Activated naive CD4-positive, alpha-beta T cell treated with Interleukin-2 at 50 U/mL for 16 hours (primary cell): ENCODE results near the gene COL21A1.
"Not testable (repeated sequence)": the region's sequence is repeated elsewhere in the genome, so short reads cannot be mapped to it uniquely, and the experiment has no call there.

Experiments
- DNase-seq: peaks from one replicate; pipeline ENCODE4 v3.0.0-alpha.2; 2020

Gene COL21A1

DNA sequence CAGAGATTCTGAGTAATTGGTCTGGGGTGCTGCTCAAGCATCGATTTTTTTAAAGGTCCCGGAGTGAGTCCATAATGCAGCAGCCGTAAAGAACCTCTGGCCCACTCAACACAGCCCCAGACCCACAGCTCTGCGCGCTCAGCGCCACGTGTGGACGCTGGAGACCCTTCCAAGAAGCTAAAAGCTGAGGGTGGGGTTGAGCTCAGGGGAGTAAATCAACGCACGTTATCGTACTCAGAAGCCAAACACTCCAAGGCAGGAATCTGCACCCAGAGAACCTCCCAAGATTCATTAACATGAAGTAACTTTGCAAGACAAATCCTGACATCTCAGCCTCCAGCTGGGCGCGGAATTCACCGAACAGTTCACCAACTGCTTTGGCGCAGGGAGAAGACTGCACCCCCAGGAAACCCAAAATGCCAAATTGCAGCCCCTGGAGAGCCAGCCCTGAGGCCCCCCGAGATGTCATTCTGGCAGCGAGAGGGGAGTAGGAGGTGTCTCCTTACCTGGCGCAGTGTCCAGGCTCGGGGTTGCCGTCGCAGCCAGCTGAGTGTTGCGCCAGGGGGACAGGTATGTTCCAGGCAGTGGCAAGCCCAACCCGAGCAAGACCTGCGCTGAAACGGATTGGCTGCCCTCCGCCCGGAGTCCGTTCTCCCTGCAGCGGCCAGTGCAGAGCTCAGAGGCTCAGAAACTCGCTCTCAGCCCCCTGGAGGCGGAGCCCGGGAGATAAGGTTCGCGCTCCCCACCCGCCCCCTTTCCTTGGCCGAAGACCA, at the start of gene COL21A1:
TSS of gene COL21A1 (minus strand) at position 700 of the 773 bp plus-strand sequence. CDS start 64,962 bp downstream, outside the sequence.
- DNase-seq: no peak

DNA sequence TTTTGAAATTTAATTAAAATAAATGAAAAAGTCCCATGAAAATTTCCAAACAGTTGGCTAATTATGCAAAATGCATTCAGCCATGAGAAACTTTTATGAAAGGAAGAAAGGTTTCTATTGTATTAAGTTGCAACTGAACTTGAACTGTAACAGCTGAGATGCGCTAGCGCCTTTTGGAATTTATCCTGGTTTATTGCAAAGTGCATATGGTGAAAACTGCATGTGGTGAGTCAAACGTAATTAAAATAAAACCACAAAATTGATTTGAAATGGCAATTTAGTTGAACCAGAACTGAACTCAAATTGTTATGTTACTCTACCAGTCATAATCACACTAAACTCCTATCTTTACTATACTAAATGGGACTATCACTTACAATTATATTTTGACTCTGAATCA, 46.4 kb upstream of the COL21A1 start:
- no peak for DNase-seq

DNA sequence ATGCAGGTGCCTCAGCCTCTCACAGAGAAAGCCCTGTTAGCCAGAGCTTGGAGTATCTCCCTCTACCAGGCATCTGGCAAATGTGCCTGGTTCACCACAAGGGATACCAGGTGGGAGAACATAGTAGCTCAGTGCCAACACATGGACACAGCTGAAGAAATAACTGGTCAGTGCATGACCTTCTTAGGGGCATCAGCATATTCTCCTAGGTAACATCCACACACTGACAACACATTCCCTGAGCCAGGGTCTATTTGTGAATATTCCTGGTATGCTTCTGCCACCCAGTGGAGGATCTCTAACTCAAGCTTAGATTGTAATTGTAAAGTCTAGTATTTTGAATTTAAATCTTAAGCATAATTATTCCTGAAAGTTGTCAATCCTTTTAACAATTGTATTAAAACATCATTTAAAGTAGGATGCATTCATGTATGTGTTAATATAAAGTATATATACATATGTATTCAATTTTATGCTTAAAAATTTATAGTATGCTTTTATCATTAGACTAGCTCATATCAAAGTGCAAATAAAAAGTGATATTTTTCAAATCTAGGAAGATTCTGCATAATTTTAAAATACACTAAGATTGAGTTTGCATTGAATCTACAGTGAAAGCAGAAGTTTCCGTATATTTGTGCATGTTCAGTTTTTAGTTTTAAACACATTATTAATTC, 45.3 kb upstream of the COL21A1 start:
- no peak for DNase-seq

DNA sequence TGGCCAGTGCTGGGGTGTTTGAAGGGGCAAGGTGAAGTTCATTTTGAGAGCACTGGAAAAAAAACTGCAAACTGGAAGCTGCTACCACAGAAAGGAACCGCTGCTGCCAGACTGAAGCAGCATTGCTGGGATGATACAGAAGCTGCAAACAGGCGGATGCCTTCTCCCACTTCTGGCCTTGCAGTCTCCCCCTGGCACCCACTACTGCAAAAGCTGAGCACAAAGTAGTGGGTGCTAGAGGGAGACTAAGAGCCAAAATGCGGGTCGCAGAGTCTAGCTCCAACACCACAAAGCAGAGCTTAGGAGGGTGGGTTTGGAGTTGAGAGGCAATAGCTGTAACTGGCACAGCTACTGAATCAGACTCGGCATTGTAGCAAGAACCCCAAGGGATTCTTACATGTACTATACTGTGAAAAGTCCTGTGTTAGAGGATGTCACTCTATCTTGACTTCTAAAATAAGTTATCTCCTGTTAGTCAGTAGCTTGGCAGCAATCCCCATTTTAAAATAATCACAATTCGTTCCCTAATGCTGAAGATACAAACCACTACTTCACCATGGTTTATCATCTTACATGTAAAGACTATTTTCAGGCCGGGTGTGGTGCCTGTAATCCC, 44.0 kb upstream of the COL21A1 start:
- DNase-seq: no peak

DNA sequence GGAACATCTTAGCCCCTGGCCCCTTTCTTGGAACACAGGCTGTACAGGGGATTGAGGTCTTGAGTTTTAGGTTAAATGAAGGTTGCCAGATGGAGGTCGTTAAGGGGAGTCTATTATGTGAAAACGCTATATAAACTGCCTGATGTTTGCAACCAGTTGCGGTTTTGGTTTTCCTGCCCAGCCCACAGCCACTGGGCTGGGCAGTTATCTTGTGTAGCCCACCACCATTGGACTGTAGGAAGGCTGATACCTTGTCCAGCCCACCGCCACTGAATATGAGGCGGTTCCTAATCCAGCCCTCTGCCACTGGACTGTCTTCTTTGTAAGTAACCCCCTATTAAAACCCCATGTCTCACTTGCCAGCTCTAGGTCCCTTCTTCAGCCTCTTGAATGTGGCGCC, 42.3 kb upstream of the COL21A1 start:
- DNase-seq: no peak

DNA sequence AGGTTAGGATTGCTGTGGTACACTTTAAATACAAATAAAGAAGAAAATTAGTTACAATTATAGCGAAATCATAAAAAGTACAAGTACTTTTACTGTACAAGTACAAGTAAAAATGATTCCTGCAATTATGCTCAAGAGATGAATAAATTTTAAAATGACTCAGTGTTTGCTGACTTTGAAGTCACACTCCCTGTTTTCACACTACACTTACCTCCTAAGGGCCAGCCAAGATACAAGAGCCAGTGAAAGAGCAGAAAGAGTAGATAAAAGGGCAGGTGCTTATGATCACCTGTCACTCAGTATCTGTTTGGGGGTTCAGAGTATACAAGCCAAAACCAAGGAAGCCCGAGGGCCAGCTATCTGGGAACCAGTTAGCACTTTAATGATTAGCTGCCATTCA, 41.0 kb upstream of the COL21A1 start:
- DNase-seq: no peak

DNA sequence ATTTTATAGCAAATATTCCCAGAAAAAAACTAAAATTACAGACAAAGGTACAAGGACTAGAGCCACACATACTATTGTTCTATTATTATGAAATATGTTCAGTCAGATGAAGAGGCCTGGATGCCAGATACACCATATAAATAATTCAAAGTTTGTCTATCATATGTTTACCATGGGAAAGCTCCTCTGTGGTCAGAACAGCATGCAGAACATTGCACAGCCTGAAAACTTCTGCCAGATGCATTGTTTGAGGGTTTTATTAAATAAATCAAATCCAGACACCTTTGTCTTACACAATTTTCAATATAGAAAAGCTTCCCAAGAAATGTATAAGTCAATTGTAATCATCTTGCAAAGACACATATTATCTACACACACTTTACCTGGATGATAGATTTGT, 35.0 kb upstream of the COL21A1 start:
- no peak for DNase-seq

DNA sequence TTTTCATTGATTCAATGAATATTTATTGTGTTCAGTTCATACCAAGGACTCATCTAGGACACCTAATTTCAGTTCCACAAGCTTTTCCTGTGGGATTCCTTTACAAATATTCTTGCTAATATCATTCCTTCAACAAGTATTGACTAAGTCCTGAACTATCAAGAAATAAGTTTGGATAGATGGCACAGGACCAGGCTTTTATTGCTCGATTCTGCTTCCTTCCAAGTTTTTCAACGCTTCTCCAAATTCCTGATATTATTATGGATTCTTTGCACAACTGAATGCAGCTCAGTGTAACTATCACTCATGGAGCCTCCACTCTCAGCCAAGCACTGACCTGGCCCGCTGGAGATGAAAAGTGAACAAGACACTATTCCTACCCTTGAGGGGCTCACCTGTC, 32.7 kb upstream of the COL21A1 start:
- DNase-seq: no peak

DNA sequence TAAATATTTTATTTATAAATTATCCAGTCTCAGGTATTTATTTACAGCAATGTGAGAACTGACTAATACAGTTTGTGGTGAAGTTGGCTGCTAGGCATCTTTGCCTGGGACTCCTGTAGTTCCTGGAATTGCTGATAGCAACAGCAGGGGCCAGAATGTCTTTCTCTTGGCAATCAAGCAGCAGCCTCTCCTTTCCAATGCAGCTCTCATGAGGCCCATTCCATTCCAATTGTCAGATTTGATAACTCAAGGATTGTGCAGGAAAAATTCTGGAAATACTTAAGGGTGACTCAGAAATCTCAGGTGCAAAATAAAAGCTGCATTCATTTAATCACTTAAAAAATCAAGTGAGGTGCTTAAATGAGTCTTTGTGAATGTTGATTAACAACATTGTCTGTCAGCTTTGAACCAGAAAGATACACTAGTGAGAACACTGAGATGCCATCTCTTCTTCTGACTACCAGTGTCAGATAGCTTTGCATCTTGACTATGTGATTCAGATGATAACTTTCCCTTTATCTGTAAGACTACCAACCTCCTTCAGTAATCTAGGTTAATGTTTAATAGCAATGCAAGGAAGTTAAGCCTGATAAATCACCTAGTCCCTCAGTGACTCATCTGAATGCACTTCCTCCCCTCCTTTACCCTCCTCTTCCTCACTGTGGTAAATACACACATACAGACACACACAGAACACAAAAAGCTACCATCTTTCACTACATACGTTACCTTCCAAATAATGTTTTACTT, 32.1 kb upstream of the COL21A1 start:
- DNase-seq: no peak

DNA sequence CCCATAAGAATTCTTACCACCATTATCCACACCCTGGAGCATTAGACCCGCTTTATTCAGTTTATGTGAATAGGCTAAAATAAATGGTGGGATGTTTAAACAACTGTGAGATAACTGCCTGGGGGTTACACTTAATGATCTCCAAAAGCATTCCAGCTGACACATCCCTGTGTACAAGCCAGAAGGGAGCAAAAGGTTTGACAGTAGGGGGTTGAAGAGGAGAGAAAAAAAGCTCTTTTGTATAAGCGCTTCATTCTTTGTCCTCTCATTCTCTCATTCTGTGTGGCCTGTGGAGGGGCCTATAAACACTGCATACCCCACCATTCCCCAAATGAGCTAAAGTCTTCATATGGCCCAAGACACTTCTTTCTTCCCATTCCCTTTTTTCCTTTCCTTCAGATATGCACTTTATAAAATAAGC, 30.8 kb upstream of the COL21A1 start:
- DNase-seq: no peak

DNA sequence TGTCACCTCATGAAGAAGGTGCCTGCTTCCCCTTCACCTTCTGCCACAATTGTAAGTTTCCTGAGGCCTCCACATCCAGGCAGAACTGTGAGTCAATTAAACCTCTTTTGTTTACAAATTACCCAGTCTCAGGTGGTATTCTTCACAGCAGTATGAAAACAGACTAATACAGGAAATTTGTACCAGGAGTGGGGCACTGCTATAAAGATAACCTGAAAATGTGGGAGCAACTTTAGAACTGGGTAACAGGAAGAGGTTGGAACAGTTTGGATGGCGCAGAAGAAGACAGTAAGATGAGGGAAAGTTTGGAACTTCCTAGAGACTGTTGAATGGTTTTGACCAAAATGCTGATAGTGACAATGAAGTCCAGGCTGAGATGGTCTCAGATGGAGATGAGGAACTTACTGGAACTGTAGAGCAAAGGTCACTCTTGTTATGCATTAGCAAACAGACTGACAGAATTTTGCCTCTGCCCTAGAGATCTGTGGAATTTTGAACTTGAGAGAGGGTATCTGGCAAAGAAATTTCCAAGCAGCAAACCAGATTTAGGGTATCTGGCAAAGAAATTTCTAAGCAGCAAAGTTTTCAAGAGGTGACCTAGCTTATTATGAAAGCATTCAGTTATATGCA, 23.5 kb upstream of the COL21A1 start:
- no peak for DNase-seq

DNA sequence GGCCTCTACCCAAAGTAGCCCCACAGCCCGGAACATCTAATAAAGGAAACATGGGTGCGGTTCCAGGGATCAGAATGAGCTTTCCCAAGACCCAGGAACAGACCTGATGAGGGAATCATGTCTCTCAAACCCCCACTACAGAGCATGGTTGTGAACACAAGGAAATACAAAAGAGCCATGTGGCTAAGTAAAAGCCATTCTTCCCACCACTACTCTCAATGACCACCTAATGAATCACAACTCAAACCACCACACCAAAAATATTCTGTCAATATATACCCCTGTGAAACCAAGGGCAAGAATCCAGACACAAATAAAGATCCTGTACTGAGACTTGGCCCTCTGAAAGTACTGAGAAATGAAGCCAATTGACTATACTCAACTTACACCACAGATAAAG, 20.9 kb upstream of the COL21A1 start:
- DNase-seq: no peak

DNA sequence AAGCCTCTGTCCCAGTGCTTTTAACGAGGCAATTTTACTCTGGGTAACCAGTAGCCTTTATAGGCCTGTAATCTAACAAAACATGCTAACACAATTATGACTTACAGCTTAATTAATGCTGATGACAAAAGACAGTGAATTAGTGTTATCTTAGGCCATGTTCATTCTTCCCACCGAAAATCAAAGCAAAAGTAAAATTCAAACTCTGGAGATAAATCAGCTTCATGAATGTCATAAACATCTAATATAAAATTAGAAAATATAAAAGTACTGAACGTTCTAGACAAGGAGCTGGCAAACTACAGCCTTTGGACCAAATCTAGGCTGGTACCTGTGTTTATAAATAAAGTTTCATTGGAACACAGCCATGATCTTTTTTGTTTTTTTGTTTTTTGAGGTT, 18.6 kb upstream of the COL21A1 start:
- DNase-seq: no peak

DNA sequence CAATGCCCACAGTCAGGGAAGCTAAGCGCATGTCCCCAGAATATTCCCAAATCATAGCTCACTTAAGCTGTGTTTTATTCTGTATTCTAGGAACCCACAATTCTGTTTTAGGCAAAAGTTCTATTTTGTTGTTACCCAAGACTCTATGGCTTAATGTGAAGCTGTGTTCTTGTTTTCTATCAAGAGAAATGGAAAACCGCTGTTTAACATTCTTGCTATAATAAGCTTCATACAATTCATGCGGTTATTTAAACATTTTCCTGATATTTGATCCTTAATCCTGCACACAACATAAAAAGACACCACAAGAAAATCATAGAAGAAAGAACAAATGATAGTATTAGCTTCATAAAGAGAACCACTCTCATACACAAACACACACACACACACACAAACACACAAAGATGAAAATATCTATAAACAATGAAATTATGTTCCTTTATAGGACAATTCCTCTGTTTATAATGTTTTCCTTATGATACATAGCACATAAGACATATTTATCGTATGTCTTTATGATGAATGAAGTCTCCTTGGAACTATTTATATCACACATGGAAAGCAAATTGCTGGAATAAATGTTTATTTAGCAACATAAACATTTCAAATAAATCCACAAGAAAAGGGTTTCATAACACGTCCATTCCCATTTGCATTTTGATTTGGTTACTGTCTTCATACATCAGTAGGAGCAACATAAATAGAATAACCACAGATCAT, 16.4 kb upstream of the COL21A1 start:
- DNase-seq: no peak

DNA sequence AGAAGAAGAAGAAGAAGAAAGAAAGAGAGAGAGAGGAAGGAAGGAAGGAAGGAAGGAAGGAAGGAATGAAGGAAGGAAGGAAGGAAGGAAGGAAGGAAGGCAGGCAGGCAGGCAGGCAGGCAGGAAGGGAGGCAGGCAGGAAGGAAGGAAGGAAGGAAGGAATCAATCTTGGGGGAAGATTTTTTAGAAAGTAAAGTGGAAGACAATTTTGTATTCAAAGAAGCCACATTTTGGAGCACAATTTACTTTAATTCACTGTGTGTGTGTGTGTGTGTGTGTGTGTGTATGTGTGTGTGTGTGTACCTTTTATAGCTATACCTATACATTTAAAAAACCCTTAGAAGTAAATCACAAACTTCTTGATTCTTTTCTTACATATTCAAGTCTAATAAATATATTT, 13.2 kb upstream of the COL21A1 start:
- DNase-seq: not testable (repeated sequence)

DNA sequence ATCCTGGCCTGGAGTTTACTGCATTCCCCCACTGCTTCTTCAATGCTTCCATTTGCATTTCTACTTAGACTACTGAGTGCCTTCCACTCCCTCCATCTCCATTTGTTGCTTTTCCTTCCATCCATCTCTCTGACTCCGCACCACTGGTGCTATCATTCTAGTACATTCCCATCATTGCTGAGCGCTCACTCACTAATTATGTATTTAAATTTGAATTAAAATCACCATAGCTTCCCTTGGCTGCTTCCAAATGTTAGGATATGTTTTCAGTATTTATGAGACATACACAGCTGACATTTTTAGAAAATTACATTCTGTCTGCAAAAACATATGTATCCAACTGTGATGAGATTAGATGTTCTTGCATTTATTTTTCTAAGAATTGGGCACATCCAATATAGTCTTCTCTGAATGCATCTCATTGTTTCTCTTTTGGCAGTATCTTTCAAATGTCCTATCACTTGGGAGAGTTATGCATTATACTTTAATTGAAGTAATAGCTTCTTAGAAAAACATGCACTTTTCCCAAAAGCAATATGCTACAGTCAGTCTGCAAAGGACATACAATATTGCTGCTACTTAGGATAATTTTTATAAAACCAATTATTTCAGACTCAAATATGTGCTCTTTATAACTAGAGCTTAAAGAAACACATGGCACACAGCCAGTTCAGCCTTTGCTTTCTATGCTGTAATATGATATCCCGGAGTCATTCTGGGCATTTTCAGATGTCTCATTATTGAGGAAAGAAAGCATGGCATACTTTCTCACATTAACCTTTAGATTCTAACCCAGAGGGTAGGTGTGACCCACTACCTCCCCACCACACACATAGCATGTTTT, 12.1 kb upstream of the COL21A1 start:
- no peak for DNase-seq

DNA sequence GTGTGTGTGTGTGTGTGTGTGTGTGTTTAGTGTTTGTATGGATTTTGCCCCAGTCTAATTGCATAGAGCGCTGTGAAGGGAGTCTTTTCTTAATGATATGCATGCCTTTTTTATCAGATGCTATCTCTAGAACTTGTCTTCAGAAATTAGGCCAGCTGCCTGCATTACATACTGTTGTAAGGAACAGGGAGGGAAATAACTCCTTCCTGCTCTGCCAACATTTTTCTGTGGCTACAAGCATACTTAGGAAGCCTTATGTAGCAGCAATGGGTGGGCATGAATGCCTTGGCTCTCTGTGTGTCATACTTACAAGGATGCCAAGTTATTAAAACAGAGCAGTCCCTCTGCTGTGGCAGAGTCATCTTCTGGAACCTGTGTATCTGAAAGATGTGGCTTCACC, 8.0 kb upstream of the COL21A1 start:
- DNase-seq: no peak

DNA sequence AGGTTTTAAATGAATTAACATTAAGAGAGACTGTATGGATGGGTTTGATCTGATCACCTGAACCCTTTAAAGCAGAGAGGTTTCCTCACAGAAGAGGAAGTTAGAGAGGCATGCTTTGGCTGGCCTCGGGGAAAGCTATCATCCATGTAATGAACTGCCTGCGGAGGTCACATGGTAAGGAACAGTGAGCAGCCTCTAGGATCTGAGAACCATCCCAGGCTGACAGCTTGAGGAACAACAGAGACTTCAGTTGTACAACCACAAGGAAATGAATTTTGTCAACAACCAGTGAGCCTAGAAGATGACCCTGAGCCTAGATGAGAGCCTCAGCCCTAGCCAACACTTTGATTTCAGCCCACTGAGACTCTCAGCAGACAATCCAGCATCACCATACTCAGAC, 2.9 kb upstream of the COL21A1 start:
- DNase-seq: no peak

DNA sequence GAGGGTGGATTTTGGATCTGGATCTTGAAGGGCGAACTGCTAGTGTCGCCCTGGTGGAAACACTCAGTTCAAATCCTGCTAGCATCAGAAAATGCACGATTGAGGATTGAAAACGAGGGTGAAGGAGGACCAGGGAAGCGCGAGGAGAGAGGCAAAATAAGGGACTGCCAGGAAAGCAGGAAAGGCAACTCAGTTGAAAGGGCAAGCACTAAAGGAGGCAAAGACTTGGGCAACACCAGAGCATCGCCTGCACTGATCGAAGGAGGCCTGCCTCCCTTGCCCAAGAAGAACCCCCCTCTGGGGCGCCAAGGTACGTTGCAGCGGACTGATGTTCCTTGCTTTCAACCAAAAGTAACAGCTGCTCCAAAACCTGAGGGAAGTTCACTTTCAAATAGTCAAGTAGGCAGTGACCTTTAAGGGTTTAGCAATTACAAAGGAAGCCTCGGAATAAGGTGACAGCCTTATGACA, 308 bp upstream of the COL21A1 start:
- DNase-seq: no peak

DNA sequence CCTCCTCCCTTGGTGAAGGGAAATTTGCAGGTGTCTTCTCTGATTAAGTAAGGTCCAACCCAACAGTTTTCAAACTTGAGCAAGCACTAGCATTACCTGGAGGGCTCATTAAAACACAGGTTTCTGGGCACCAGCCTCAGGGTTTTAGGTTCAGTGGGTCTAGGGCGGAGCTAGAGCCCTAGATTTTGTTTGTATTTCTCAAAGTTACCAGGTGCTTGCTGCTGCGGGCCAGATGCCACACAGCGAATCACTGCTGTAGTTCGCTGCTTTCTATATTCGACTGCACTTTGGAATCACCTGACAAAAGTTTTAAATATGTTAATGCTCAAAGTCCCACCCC, 869 bp downstream of the COL21A1 start:
- no peak for DNase-seq

DNA sequence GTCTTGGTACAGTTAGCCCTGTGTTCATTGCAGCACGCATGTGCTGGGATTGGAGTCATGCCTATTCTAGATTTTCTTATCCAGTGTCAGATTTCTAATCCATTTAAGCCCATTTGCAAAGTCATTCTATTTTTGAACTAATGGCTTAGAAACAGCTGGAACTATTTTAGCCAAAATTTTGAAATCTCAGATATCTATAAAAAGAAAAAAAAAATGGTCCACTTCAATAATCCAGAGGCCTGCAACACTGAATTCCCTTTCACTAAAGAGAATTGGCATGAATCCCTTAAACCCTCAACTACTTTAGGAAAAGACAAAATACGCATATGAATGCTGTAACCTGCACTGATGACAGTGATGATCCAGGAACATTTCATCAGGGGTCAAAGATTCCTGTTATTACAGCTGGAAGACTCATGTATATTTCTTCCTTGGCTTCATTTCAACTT, 1.5 kb downstream of the COL21A1 start:
- no peak for DNase-seq
